IMR-90 (cell line): ENCODE measurements around the gene SMIM12. TPM values are rescaled to one million over a fixed set of nuclear protein-coding genes. Genes with fewer than 3 reads are reported as not detected.
"Not testable (repeated sequence)": the region's sequence is repeated elsewhere in the genome, so short reads cannot be mapped to it uniquely, and the experiment has no call there.

Experiments used
- ATAC-seq: fragments of 200-7000 bp; cut with Tn5 transposase; 2 replicates; pipeline ENCODE4 v1.9.1; 2020; ENCODE audit warnings: low read depth, mild to moderate bottlenecking, moderate library complexity
- BruUV-seq: library from RNA; stranded (reverse); fragments of 400-500 nt; replicated peaks from 2 replicates; lab custom pipeline; 2021; lab: Mats Ljungman, UMichigan
- CTCF ChIA-PET: fragments of 300-600 bp; formaldehyde crosslinking; extraction: SDS; loops from one replicate; lab custom pipeline; 2021; ENCODE audit warnings: antibody characterized with exemption; lab: Yijun Ruan, JAX
- POLR2A ChIA-PET: fragments of 300-600 bp; sonication (Branson Sonifier 250); formaldehyde crosslinking; loops from one replicate; lab custom pipeline; 2022; ENCODE audit warnings: antibody characterized with exemption; ENCODE audit not compliant: unreplicated experiment; lab: Charles Lee
- DNase-seq: peaks from one replicate; pipeline ENCODE4 v3.0.0; 2013
- H2AFZ ChIP-seq: replicated peaks from 2 replicates; pipeline ENCODE3; 2013; ENCODE audit warnings: low read length, mild to moderate bottlenecking; ENCODE audit not compliant: poor library complexity
- H2AK5ac ChIP-seq: 2 replicates; pipeline ENCODE4 v1.6.1; 2013; ENCODE audit warnings: low read depth, low read length, inconsistent platforms
- H2AK9ac ChIP-seq: replicated peaks from 2 replicates; pipeline ENCODE3; 2013; ENCODE audit warnings: mild to moderate bottlenecking, low read depth, low read length, moderate library complexity; ENCODE audit not compliant: poor library complexity
- H2BK120ac ChIP-seq: 2 replicates; pipeline ENCODE4 v1.6.1; 2013; ENCODE audit warnings: low read depth, low read length, inconsistent platforms
- H2BK15ac ChIP-seq: 3 replicates; pipeline ENCODE4 v1.6.1; 2013; ENCODE audit warnings: low read depth, low read length, inconsistent platforms
- H2BK20ac ChIP-seq: 2 replicates; pipeline ENCODE4 v1.6.1; 2013; ENCODE audit warnings: low read depth, mild to moderate bottlenecking, inconsistent platforms, low read length, moderate library complexity
- H2BK5ac ChIP-seq: 2 replicates; pipeline ENCODE4 v1.6.1; 2013; ENCODE audit warnings: mild to moderate bottlenecking, low read depth, low read length, inconsistent platforms; ENCODE audit not compliant: poor library complexity, severe bottlenecking
- H3K14ac ChIP-seq: replicated peaks from 2 replicates; pipeline ENCODE4 v1.6.1; 2013; ENCODE audit warnings: low read depth, low read length, inconsistent platforms
- H3K18ac ChIP-seq: 2 replicates; pipeline ENCODE4 v1.6.1; 2013; ENCODE audit warnings: low read depth, low read length, control low read depth
- H3K23ac ChIP-seq: 2 replicates; pipeline ENCODE4 v1.6.1; 2013; ENCODE audit warnings: low read depth, low read length, inconsistent platforms
- H3K27ac ChIP-seq: 2 replicates; pipeline ENCODE4 v1.5.1; 2013; ENCODE audit warnings: mild to moderate bottlenecking, control low read depth, low read length; ENCODE audit not compliant: insufficient read depth
- H3K27me3 ChIP-seq: 2 replicates; pipeline ENCODE4 v1.6.1; 2013; ENCODE audit warnings: low read length; ENCODE audit not compliant: control insufficient read depth, insufficient read depth
- H3K36me3 ChIP-seq: 2 replicates; pipeline ENCODE4 v1.6.1; 2013; ENCODE audit warnings: low read length, mixed read lengths; ENCODE audit not compliant: control insufficient read depth, insufficient read depth
- H3K4ac ChIP-seq: 2 replicates; pipeline ENCODE4 v1.6.1; 2013; ENCODE audit warnings: low read depth, low read length, inconsistent platforms
- H3K4me1 ChIP-seq: 2 replicates; pipeline ENCODE4 v1.6.1; 2013; ENCODE audit warnings: low read length, mixed read lengths; ENCODE audit not compliant: control insufficient read depth, insufficient read depth
- H3K4me2 ChIP-seq: 2 replicates; pipeline ENCODE4 v1.6.1; 2013; ENCODE audit warnings: low read depth, mild to moderate bottlenecking, control low read depth, low read length, moderate library complexity
- H3K4me3 ChIP-seq: 2 replicates; pipeline ENCODE4 v1.5.1; 2013; ENCODE audit warnings: low read depth, mild to moderate bottlenecking, control low read depth, low read length, moderate library complexity; ENCODE audit not compliant: insufficient read depth
- H3K56ac ChIP-seq: 2 replicates; pipeline ENCODE4 v1.6.1; 2013; ENCODE audit warnings: low read length, inconsistent platforms; ENCODE audit not compliant: insufficient read depth; ENCODE audit errors: extremely low read depth
- H3K79me1 ChIP-seq, 2 experiments: 2 replicates each; pipeline ENCODE4 v1.6.1; 2013; ENCODE audit warnings: low read length in 2 of 2, inconsistent platforms in 1 of 2, low read depth in 1 of 2
- H3K9ac ChIP-seq: 2 replicates; pipeline ENCODE4 v1.6.1; 2013; ENCODE audit warnings: low read depth, low read length, control low read depth
- H3K9me1 ChIP-seq: 2 replicates; pipeline ENCODE4 v1.6.1; 2013; ENCODE audit warnings: low read length, inconsistent platforms; ENCODE audit not compliant: insufficient read depth
- H3K9me3 ChIP-seq: 2 replicates; pipeline ENCODE4 v1.6.1; 2013; ENCODE audit warnings: low read length; ENCODE audit not compliant: control insufficient read depth, insufficient read depth
- H4K20me1 ChIP-seq: 2 replicates; pipeline ENCODE4 v1.6.1; 2013; ENCODE audit warnings: low read length, inconsistent platforms; ENCODE audit not compliant: insufficient read depth
- H4K5ac ChIP-seq: 2 replicates; pipeline ENCODE4 v1.6.1; 2013; ENCODE audit warnings: mild to moderate bottlenecking, low read depth, low read length, control low read depth
- H4K8ac ChIP-seq, 2 experiments: 2 replicates each; pipeline ENCODE4 v1.6.1; 2013; ENCODE audit warnings: low read depth in 2 of 2, low read length in 2 of 2, control low read depth in 1 of 2, inconsistent platforms in 1 of 2
- H4K91ac ChIP-seq: 2 replicates; pipeline ENCODE4 v1.6.1; 2013; ENCODE audit warnings: low read depth, low read length, inconsistent platforms; ENCODE audit not compliant: insufficient read depth
- CEBPB ChIP-seq: IDR thresholded peaks from 2 replicates; pipeline ENCODE4 v1.6.1; 2012; ENCODE audit warnings: low read depth, low read length, improper control_type of control experiment
- CHD1 ChIP-seq: IDR thresholded peaks from 2 replicates; pipeline ENCODE4 v1.6.1; 2012; ENCODE audit warnings: low read depth, low read length, improper control_type of control experiment
- MXI1 ChIP-seq: IDR thresholded peaks from 2 replicates; pipeline ENCODE4 v1.6.1; 2012; ENCODE audit warnings: low read depth, mild to moderate bottlenecking, low read length, moderate library complexity, borderline replicate concordance
- NFE2L2 ChIP-seq: fragments of 150-350 bp; IDR thresholded peaks from 2 replicates; pipeline ENCODE4 v1.6.1; 2016; ENCODE audit warnings: low read depth, mild to moderate bottlenecking, low read length
- RAD21 ChIP-seq: IDR thresholded peaks from 2 replicates; pipeline ENCODE4 v1.6.1; 2012; ENCODE audit warnings: low read length, improper control_type of control experiment
- RCOR1 ChIP-seq: IDR thresholded peaks from 2 replicates; pipeline ENCODE4 v1.6.1; 2012; ENCODE audit warnings: mild to moderate bottlenecking, low read length, improper control_type of control experiment; ENCODE audit not compliant: insufficient replicate concordance
- RFX5 ChIP-seq: IDR thresholded peaks from 2 replicates; pipeline ENCODE4 v1.8.0; 2012; ENCODE audit warnings: low read depth, mild to moderate bottlenecking, low read length, moderate library complexity
- WGBS, 2 experiments: methylation state at CpG; one replicate each; pipeline versions ENCODE4 v1.1.5 to v1.1.7; 2013; ENCODE audit warnings: missing lambda C conversion rate in 2 of 2; ENCODE audit not compliant: insufficient read length in 1 of 2; ENCODE audit errors: extremely low coverage in 2 of 2; 5-methylcytosine and 5-hydroxymethylcytosine counted together
- dilution Hi-C: fragments of 300-500 bp; cut with HindIII; formaldehyde crosslinking; loops from one replicate; pipeline ENCODE4 v1.14.3; 2018; ENCODE audit warnings: low sequenced_read_pairs; ENCODE audit not compliant: unreplicated experiment
- in situ Hi-C: fragments of 300-500 bp; cut with MboI; formaldehyde crosslinking; loops from 3 replicates; pipeline ENCODE4 v1.14.3; 2019; ENCODE audit warnings: low sequenced_read_pairs, inconsistent platforms, mixed read lengths
- intact Hi-C: fragments of 100-400 bp; cut with micrococcal nuclease; formaldehyde crosslinking; loops from 2 replicates; pipeline ENCODE4 v1.10.0; 2022
- polyA plus RNA-seq, 3 experiments: library from polyadenylated mRNA; depleted of rRNA; stranded (reverse); fragments of >200 nt; gene quantifications; 2 replicates each; pipeline ENCODE4 v1.2.3, GENCODE V29; 2012; ENCODE audit warnings: low replicate concordance in 1 of 3
- total RNA-seq: library from RNA; depleted of rRNA; stranded (reverse); fragments of >200 nt; gene quantifications from 2 replicates; pipeline ENCODE4 v1.2.3, GENCODE V29; 2012
- TF ChIP-seq, protein P1 (sequence below): fragments of 150-350 bp; IDR thresholded peaks from 2 replicates; pipeline ENCODE4 v1.6.1; 2017; ENCODE audit warnings: mild to moderate bottlenecking, antibody characterized with exemption, low read length, low read depth
- TF ChIP-seq, protein P2 (sequence below): fragments of 150-350 bp; IDR thresholded peaks from 2 replicates; pipeline ENCODE4 v1.6.1; 2016; ENCODE audit warnings: low read depth, mild to moderate bottlenecking, low read length, moderate library complexity, borderline replicate concordance

The SMIM12 gene
- total and polyA plus RNA-seq, 2 of the 4 experiments (the other 2 are of a cell fraction): 31.9 to 44.4 TPM

DNA sequence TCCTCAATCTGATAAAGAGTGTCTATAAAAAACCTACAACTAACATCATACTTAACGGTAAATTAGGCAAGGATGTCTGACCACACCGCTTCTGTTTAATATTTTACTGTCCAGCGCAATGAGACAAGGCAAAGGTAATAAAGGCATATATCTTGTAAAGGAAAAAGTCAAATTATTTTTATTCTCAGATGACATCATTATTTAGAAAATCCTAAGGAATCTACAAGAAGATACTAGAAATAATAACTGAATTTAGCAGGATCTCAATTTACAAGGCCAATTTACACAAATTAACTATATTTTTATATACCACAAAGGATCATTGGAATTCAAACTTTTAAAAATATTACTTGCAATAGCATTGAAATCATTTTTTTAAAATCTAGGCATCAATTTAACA lies 37.3 kb downstream of the SMIM12 start:
- ChIA-PET CTCF (no interaction called here), POLR2A (no interaction called here)
- no peak overlapping the region for H2BK5ac ChIP-seq
- no peak overlapping the region for H3K4me3 ChIP-seq
- H2AFZ ChIP-seq: no peak overlapping the region
- no peaks in the 10 kb centered on the region for H3K9me3 ChIP-seq
- H3K4me1 ChIP-seq: no peaks in the 10 kb centered on the region
- H2AK5ac ChIP-seq: no peak overlapping the region
- no peak overlapping the region for H3K4me2 ChIP-seq
- H3K14ac ChIP-seq: no peak overlapping the region
- ATAC-seq (no peak), DNase-seq (no peak)
- no peak overlapping the region for H3K9ac ChIP-seq
- no peak overlapping the region for H4K91ac ChIP-seq
- in situ Hi-C loops (no loop called here), dilution Hi-C loops (no loop called here), intact Hi-C loops (no loop called here)
- no CpG with 5 or more reads among the region's 3 CpGs for WGBS, 2 experiments
- no peaks in the 10 kb centered on the region for H4K20me1 ChIP-seq
- no peak overlapping the region for H3K18ac ChIP-seq
- H2AK9ac ChIP-seq: no peak overlapping the region
- TF ChIP-seq, protein P1, sequence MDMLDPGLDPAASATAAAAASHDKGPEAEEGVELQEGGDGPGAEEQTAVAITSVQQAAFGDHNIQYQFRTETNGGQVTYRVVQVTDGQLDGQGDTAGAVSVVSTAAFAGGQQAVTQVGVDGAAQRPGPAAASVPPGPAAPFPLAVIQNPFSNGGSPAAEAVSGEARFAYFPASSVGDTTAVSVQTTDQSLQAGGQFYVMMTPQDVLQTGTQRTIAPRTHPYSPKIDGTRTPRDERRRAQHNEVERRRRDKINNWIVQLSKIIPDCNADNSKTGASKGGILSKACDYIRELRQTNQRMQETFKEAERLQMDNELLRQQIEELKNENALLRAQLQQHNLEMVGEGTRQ: no peak
- TF ChIP-seq RCOR1: no peak
- TF ChIP-seq MXI1: no peak
- no peak for TF ChIP-seq NFE2L2
- TF ChIP-seq CEBPB: no peak
- TF ChIP-seq CHD1: no peak
- TF ChIP-seq, protein P2, sequence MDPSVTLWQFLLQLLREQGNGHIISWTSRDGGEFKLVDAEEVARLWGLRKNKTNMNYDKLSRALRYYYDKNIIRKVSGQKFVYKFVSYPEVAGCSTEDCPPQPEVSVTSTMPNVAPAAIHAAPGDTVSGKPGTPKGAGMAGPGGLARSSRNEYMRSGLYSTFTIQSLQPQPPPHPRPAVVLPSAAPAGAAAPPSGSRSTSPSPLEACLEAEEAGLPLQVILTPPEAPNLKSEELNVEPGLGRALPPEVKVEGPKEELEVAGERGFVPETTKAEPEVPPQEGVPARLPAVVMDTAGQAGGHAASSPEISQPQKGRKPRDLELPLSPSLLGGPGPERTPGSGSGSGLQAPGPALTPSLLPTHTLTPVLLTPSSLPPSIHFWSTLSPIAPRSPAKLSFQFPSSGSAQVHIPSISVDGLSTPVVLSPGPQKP: no peak
- TF ChIP-seq RAD21: no peak
- no peak for TF ChIP-seq RFX5
- H3K23ac ChIP-seq: no peak overlapping the region
- BruUV-seq: no TSS peak
- no peaks in the 10 kb centered on the region for H3K27me3 ChIP-seq
- H2BK120ac ChIP-seq: no peak overlapping the region
- no peak overlapping the region for H2BK20ac ChIP-seq
- no peaks in the 10 kb centered on the region for H3K9me1 ChIP-seq
- no peak overlapping the region for H3K27ac ChIP-seq
- no peak overlapping the region for H3K56ac ChIP-seq
- H4K5ac ChIP-seq: no peak overlapping the region
- no peak overlapping the region for H3K4ac ChIP-seq
- no peak overlapping the region for H2BK15ac ChIP-seq
- no peak overlapping the region for H4K8ac ChIP-seq
- no peaks in the 10 kb centered on the region for H3K79me1 ChIP-seq
- no peaks in the 10 kb centered on the region for H3K36me3 ChIP-seq

DNA sequence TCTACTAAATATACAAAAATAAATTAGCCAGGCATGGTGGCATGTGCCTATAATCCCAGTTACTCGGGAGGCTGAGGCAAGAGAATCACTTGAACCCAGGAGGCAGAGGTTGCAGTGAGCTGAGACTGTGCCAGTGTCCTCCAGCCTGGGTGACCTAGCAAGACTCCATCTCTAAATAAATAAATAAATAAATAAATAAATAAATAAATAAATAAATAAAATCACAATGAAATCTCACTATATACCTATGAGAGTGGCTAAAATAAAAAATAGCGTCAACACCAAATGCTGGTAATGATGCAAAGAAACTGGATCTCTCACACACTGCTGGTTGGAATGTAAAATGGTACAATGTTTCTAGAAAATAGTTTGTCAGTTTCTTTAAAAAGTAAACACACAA lies 40.7 kb downstream of the SMIM12 start:
- H3K4ac ChIP-seq, H4K5ac ChIP-seq, H3K9me3 ChIP-seq, H2BK20ac ChIP-seq, CTCF ChIA-PET, H3K36me3 ChIP-seq, DNase-seq, H3K56ac ChIP-seq, H3K4me3 ChIP-seq, H3K18ac ChIP-seq, H3K9me1 ChIP-seq, H3K79me1 ChIP-seq, H3K27me3 ChIP-seq, H4K20me1 ChIP-seq, H3K14ac ChIP-seq, intact Hi-C loops, ATAC-seq, H3K4me1 ChIP-seq, H3K23ac ChIP-seq, H2BK15ac ChIP-seq, H2AFZ ChIP-seq, in situ Hi-C loops, H2BK120ac ChIP-seq, H3K4me2 ChIP-seq, H4K8ac ChIP-seq, H2BK5ac ChIP-seq, H2AK5ac ChIP-seq, POLR2A ChIA-PET, dilution Hi-C loops, H2AK9ac ChIP-seq, BruUV-seq, H4K91ac ChIP-seq, H3K9ac ChIP-seq, H3K27ac ChIP-seq: not testable (repeated sequence)
- no CpG with 5 or more reads among the region's 2 CpGs for WGBS, 2 experiments
